NT2/D1 (cell line): Measurements from ENCODE around the gene SEMA4F.

Experiments
- DNase-seq: peaks from one replicate; pipeline ENCODE4 v3.0.0-alpha.2; 2011; ENCODE audit warnings: low read depth, low spot score
- H3K27me3 ChIP-seq: 2 replicates; pipeline ENCODE4 v1.6.0; 2011; ENCODE audit warnings: mild to moderate bottlenecking; ENCODE audit not compliant: insufficient read length, insufficient read depth
- H3K36me3 ChIP-seq: 2 replicates; pipeline ENCODE4 v1.6.1; 2011; ENCODE audit warnings: mild to moderate bottlenecking, low read length, mixed read lengths; ENCODE audit not compliant: insufficient read depth, insufficient read length
- H3K4me1 ChIP-seq: 2 replicates; pipeline ENCODE4 v1.5.1; 2011; ENCODE audit not compliant: insufficient read depth, insufficient read length
- H3K4me3 ChIP-seq: 2 replicates; pipeline ENCODE4 v1.5.1; 2011; ENCODE audit warnings: low read depth; ENCODE audit not compliant: insufficient read length
- H3K9ac ChIP-seq: 2 replicates; pipeline ENCODE4 v1.6.0; 2011; ENCODE audit warnings: low read depth; ENCODE audit not compliant: insufficient read length
- H3K9me3 ChIP-seq: 2 replicates; pipeline ENCODE4 v1.5.1; 2011; ENCODE audit warnings: mild to moderate bottlenecking, low read length; ENCODE audit not compliant: insufficient read depth
- SUZ12 ChIP-seq: IDR thresholded peaks from 2 replicates; pipeline ENCODE4 v1.6.1; 2011; ENCODE audit not compliant: insufficient read length, insufficient read depth; ENCODE audit errors: extremely low read depth
- YY1 ChIP-seq: IDR thresholded peaks from 2 replicates; pipeline ENCODE4 v1.6.1; 2011; ENCODE audit not compliant: insufficient read length, insufficient read depth
- ZNF274 ChIP-seq: IDR thresholded peaks from 2 replicates; pipeline ENCODE4 v1.6.1; 2011; ENCODE audit warnings: mild to moderate bottlenecking, low read depth, low read length

The SEMA4F gene

DNA sequence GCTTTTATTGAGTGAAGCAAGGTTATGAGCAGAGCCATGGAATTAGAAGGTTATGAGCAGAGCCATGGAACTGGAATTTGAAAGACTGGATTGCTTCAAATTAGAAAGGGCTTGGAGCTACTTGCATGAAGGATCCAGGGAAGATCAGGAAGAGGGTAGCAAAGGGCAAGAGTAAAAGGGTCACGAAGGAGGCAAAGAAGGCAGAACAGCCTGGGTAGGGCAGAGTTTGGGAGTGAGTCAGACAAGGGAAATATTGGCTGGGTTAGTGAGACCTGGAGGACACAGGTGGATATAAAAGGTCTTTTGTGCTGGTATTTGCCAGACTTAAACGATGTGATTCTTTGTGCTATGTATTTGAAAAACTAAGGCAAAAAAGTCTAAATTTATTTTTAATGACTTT lies 65.0 kb downstream of the SEMA4F start:
- H3K9me3 ChIP-seq: no peaks in the 10 kb centered on the region
- H3K27me3 ChIP-seq: peaks cover 24% of the 10 kb centered on the region
- DNase-seq: no peak
- no peak overlapping the region for H3K9ac ChIP-seq
- H3K4me3 ChIP-seq: no peak overlapping the region
- no peaks in the 10 kb centered on the region for H3K4me1 ChIP-seq
- H3K36me3 ChIP-seq: no peaks in the 10 kb centered on the region
- TF ChIP-seq ZNF274: no peak
- no peak for TF ChIP-seq SUZ12
- no peak for TF ChIP-seq YY1

DNA sequence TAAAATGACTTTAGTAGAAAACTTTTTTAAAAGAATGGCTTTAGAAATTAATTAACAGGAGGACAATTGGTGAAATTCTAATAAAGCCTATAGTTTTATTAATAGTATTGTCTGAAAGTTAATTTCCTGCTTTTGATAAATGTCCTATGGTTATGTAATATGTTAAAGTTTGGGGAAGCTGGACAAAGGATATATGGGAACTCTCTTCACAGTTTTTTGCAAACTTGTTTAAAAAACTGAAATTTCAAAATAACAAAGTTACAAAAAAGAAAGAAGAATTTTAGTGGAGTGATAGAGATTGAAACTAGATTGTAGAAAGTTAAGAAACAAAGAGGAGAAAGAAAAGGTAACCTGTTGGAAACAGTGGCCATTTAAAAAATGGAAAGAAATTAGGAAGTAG lies 67.3 kb downstream of the SEMA4F start:
- no peaks in the 10 kb centered on the region for H3K4me1 ChIP-seq
- H3K9ac ChIP-seq: no peak overlapping the region
- H3K27me3 ChIP-seq: peaks cover 14% of the 10 kb centered on the region
- no peak for TF ChIP-seq SUZ12
- no peaks in the 10 kb centered on the region for H3K36me3 ChIP-seq
- no peak overlapping the region for H3K4me3 ChIP-seq
- no peak for DNase-seq
- no peaks in the 10 kb centered on the region for H3K9me3 ChIP-seq

- H3K9me3 ChIP-seq: no peaks in the 10 kb centered on the region
- TF ChIP-seq YY1 (no peak), ZNF274 (no peak), SUZ12 (no peak)
- no peaks in the 10 kb centered on the region for H3K4me1 ChIP-seq
- no peaks in the 10 kb centered on the region for H3K27me3 ChIP-seq
- H3K4me3 ChIP-seq: no peak overlapping the region
- H3K36me3 ChIP-seq: no peaks in the 10 kb centered on the region
- H3K9ac ChIP-seq: no peak overlapping the region
- DNase-seq: no peak
These were observed 70.4 kb downstream of the SEMA4F start for GRCh38 chr2:74724496-74724895.

DNA sequence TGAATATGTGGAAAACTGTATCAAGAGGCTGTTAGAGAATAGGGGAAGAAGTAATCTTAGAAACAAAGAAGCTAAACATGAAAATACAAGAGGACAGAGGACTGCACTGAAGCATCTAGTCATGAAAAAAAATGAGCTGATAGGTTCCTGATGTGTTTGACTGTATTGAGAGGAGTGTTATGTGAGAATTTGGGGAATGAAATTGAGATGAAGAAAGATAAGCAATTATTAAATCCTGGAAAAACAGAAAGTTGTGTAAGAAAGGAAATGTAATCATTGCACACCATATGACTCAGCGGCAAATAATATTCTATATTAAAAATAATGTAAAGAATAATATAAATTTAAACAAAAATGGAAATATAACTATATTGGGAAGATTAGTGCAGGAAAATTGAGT lies 71.2 kb downstream of the SEMA4F start:
- H3K9me3 ChIP-seq: no peaks in the 10 kb centered on the region
- H3K4me3 ChIP-seq: no peak overlapping the region
- no peak overlapping the region for H3K9ac ChIP-seq
- TF ChIP-seq ZNF274 (no peak), YY1 (no peak), SUZ12 (no peak)
- no peaks in the 10 kb centered on the region for H3K27me3 ChIP-seq
- H3K4me1 ChIP-seq: no peaks in the 10 kb centered on the region
- no peaks in the 10 kb centered on the region for H3K36me3 ChIP-seq
- no peak for DNase-seq

GRCh38 chr2:74728842-74729241 lies 74.8 kb downstream of the SEMA4F start:
- no peak overlapping the region for H3K9ac ChIP-seq
- no peak for TF ChIP-seq YY1
- no peak for TF ChIP-seq SUZ12
- no peak for TF ChIP-seq ZNF274
- no peaks in the 10 kb centered on the region for H3K9me3 ChIP-seq
- no peak overlapping the region for H3K4me3 ChIP-seq
- H3K27me3 ChIP-seq: no peaks in the 10 kb centered on the region
- H3K4me1 ChIP-seq: no peaks in the 10 kb centered on the region
- H3K36me3 ChIP-seq: no peaks in the 10 kb centered on the region
- DNase-seq: no peak

DNA sequence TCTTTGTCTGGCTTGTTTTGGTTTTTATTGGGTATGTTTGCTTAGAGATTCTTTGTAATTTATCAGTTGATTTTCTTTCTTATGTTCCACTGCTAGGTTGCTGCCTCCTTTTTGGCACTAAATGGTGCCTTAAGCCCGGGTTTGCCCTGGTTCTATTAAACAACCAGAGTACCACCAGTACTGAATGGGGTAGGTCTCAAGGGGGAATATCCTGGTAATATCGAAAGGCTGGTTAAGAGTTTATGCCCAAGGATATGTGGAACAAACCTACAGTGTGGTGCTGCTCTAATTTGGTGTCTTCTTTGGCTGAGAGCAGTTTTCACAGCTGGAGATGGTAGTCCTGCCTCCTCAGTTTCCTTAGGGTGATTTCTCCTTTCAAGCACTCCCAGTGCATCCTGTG lies 76.5 kb downstream of the SEMA4F start:
- no peak for DNase-seq
- Histone ChIP-seq H3K9ac (no peak overlapping the region), H3K27me3 (no peaks in the 10 kb centered on the region), H3K4me1 (no peaks in the 10 kb centered on the region), H3K36me3 (no peaks in the 10 kb centered on the region), H3K9me3 (no peaks in the 10 kb centered on the region), H3K4me3 (no peak overlapping the region)
- TF ChIP-seq ZNF274 (no peak), SUZ12 (no peak), YY1 (no peak)
